Stimulated activated CD8-positive, alpha-beta memory T cell treated with anti-CD3 and anti-CD28 coated beads, Interleukin-4, amount 100 ng/mL, for 4 hours (primary cell): ENCODE results near the gene NKPD1.

Experiments
- DNase-seq, 2 donors: peaks; one replicate each; pipeline ENCODE4 v3.0.0-alpha.2; 2020; ENCODE audit warnings: low read depth in 2 of 2, low spot score in 1 of 2

Gene NKPD1

GRCh38 chr19:45154064-45154827 lies 6.5 kb downstream of the NKPD1 start:
- DNase-seq = no peak

GRCh38 chr19:45153339-45154063 lies 7.3 kb downstream of the NKPD1 start:
- peak in 1 of 2 donors; percentile 12 for DNase-seq

GRCh38 chr19:45152504-45153338 lies 8.1 kb downstream of the NKPD1 start:
- peak in 1 of 2 donors; percentile 34 for DNase-seq

- DNase-seq = no peak
Measured at GRCh38 chr19:45151821-45152503, 8.8 kb downstream of the NKPD1 start.

- no peak for DNase-seq
Measured at GRCh38 chr19:45151320-45151719, 9.5 kb downstream of the NKPD1 start.

- no peak for DNase-seq
Measured at GRCh38 chr19:45150751-45151281, 10.0 kb downstream of the NKPD1 start.

GRCh38 chr19:45150180-45150579 lies 10.6 kb downstream of the NKPD1 start:
- no peak for DNase-seq

GRCh38 chr19:45149129-45149528 lies 11.7 kb downstream of the NKPD1 start:
- DNase-seq = no peak

- no peak for DNase-seq
Measured at GRCh38 chr19:45147835-45148676, 12.7 kb downstream of the NKPD1 start.

- no peak for DNase-seq
Measured at GRCh38 chr19:45146741-45147205, 14.0 kb downstream of the NKPD1 start.

GRCh38 chr19:45146251-45146650 lies 14.5 kb downstream of the NKPD1 start:
- DNase-seq = no peak

- DNase-seq = no peak
Measured at GRCh38 chr19:45145270-45146189, 15.3 kb downstream of the NKPD1 start.

- no peak for DNase-seq
Measured at GRCh38 chr19:45144431-45145269, 16.1 kb downstream of the NKPD1 start.

- DNase-seq = no peak
Measured at GRCh38 chr19:45142726-45143110, 18.1 kb downstream of the NKPD1 start.

GRCh38 chr19:45142016-45142725 lies 18.6 kb downstream of the NKPD1 start:
- no peak for DNase-seq

GRCh38 chr19:45141203-45141900 lies 19.4 kb downstream of the NKPD1 start:
- no peak for DNase-seq

- no peak for DNase-seq
Measured at GRCh38 chr19:45140533-45140932, 20.2 kb downstream of the NKPD1 start.
